Measurements from ENCODE around the gene BAIAP2L1.
"Not testable (repeated sequence)": the region's sequence is repeated elsewhere in the genome, so short reads cannot be mapped to it uniquely, and the experiment has no call there.

BAIAP2L1 gene

GRCh38 chr7:98387131-98387530 lies 13.8 kb downstream of the BAIAP2L1 start:
- DNase-seq = no peak
- Mint-ChIP-seq H3K27me3 (peaks cover 6 to 11% of the 10 kb centered on the region in 2 donors), H3K4me3 (no peak overlapping the region), H3K9me3 (no peaks in the 10 kb centered on the region), H3K36me3 (no peaks in the 10 kb centered on the region), H3K27ac (no peak overlapping the region), H3K4me1 (no peaks in the 10 kb centered on the region)
- no peak for ATAC-seq (replicated peaks)

GRCh38 chr7:98385532-98385931 lies 15.4 kb downstream of the BAIAP2L1 start:
- H3K27me3 Mint-ChIP-seq = peaks cover 6 to 11% of the 10 kb centered on the region in 2 donors
- not testable (repeated sequence) for ATAC-seq (replicated peaks); H3K27ac Mint-ChIP-seq; H3K36me3 Mint-ChIP-seq; H3K9me3 Mint-ChIP-seq; H3K4me3 Mint-ChIP-seq; DNase-seq; H3K4me1 Mint-ChIP-seq

GRCh38 chr7:98378210-98378819 lies 22.6 kb downstream of the BAIAP2L1 start:
- H3K36me3 Mint-ChIP-seq = no peaks in the 10 kb centered on the region
- peaks cover 0 to 4% of the 10 kb centered on the region in 2 donors for H3K27me3 Mint-ChIP-seq
- H3K27ac Mint-ChIP-seq = no peak overlapping the region
- no peaks in the 10 kb centered on the region for H3K4me1 Mint-ChIP-seq
- H3K9me3 Mint-ChIP-seq = peaks cover 0 to 1% of the 10 kb centered on the region in 2 donors
- no peak overlapping the region for H3K4me3 Mint-ChIP-seq
- no peak for ATAC-seq (replicated peaks)
- no peak for DNase-seq

- ATAC-seq (replicated peaks) = no peak
- Mint-ChIP-seq H3K4me1 (no peaks in the 10 kb centered on the region), H3K27me3 (peaks cover 0 to 4% of the 10 kb centered on the region in 2 donors), H3K36me3 (no peaks in the 10 kb centered on the region), H3K4me3 (no peak overlapping the region), H3K9me3 (peaks cover 0 to 1% of the 10 kb centered on the region in 2 donors), H3K27ac (no peak overlapping the region)
- DNase-seq = no peak
Measured at GRCh38 chr7:98376711-98377110, 24.2 kb downstream of the BAIAP2L1 start.

- no peak for DNase-seq
- Mint-ChIP-seq H3K4me1 (no peaks in the 10 kb centered on the region), H3K4me3 (no peak overlapping the region), H3K9me3 (peaks cover 0 to 1% of the 10 kb centered on the region in 2 donors), H3K36me3 (no peaks in the 10 kb centered on the region), H3K27me3 (peaks cover 0 to 4% of the 10 kb centered on the region in 2 donors), H3K27ac (no peak overlapping the region)
- ATAC-seq (replicated peaks) = no peak
Measured at GRCh38 chr7:98375664-98376063, 25.2 kb downstream of the BAIAP2L1 start.

DNA sequence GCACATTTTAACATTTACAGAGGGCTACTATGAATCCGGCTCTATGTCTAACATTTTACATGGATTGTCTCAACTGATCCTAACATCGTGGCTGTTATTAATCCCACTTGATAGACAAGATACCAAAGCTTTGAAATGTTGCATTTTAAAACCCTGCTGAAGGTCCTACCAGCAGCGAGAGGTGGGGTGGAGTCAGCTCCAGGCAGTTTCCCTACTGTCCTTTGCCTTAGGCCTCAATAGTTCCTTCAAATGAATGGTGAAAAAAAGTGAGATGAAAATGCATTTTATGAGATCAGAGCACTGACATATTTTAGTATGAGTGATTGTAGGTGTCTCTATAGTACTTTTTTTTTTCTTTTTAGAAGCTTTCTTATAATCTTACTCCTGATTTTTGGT lies 26.6 kb downstream of the BAIAP2L1 start:
- H3K4me1 Mint-ChIP-seq = no peaks in the 10 kb centered on the region
- no peak overlapping the region for H3K4me3 Mint-ChIP-seq
- H3K36me3 Mint-ChIP-seq = no peaks in the 10 kb centered on the region
- H3K9me3 Mint-ChIP-seq = no peaks in the 10 kb centered on the region
- peaks cover 0 to 4% of the 10 kb centered on the region in 2 donors for H3K27me3 Mint-ChIP-seq
- H3K27ac Mint-ChIP-seq = no peak overlapping the region
- DNase-seq (no peak), ATAC-seq (replicated peaks) (no peak)

- no peak for ATAC-seq (replicated peaks)
- Mint-ChIP-seq H3K27me3 (peaks cover 0 to 10% of the 10 kb centered on the region in 2 donors), H3K27ac (no peak overlapping the region), H3K4me1 (no peaks in the 10 kb centered on the region), H3K36me3 (no peaks in the 10 kb centered on the region), H3K9me3 (no peaks in the 10 kb centered on the region), H3K4me3 (no peak overlapping the region)
- DNase-seq = no peak
Measured at GRCh38 chr7:98372993-98373392, 27.9 kb downstream of the BAIAP2L1 start.

DNA sequence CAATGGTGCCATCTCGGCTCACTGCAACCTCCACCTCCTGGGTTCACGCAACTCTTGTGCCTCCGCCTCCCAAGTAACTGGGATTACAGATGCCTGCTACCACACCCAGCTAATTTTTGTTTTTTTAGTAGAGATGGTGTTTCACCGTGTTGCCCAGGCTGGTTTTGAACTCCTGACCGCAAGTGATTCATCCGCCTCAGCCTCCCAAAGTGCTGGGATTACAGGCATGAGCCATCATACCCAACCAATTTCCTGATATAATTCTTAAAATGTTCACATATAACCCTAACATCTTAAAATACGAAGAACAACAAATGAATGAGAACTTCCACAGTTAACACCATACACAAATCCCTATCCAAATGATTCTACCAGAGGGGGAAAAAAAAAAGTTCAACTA lies 31.2 kb downstream of the BAIAP2L1 start:
- H3K9me3 Mint-ChIP-seq = no peaks in the 10 kb centered on the region
- H3K27ac Mint-ChIP-seq = no peak overlapping the region
- ATAC-seq (replicated peaks) = no peak
- peaks cover 15 to 30% of the 10 kb centered on the region in 2 donors for H3K27me3 Mint-ChIP-seq
- no peak for DNase-seq
- H3K4me1 Mint-ChIP-seq = no peaks in the 10 kb centered on the region
- no peaks in the 10 kb centered on the region for H3K36me3 Mint-ChIP-seq
- H3K4me3 Mint-ChIP-seq = no peak overlapping the region

- no peaks in the 10 kb centered on the region for H3K4me1 Mint-ChIP-seq
- peaks cover 15 to 30% of the 10 kb centered on the region in 2 donors for H3K27me3 Mint-ChIP-seq
- no peak overlapping the region for H3K27ac Mint-ChIP-seq
- DNase-seq (no peak), ATAC-seq (replicated peaks) (no peak)
- H3K9me3 Mint-ChIP-seq = no peaks in the 10 kb centered on the region
- H3K36me3 Mint-ChIP-seq = no peaks in the 10 kb centered on the region
- H3K4me3 Mint-ChIP-seq = no peak overlapping the region
Measured at GRCh38 chr7:98368716-98369115, 32.2 kb downstream of the BAIAP2L1 start.

- no peak overlapping the region for H3K27ac Mint-ChIP-seq
- H3K4me1 Mint-ChIP-seq = no peaks in the 10 kb centered on the region
- no peak overlapping the region for H3K4me3 Mint-ChIP-seq
- ATAC-seq (replicated peaks) = no peak
- DNase-seq = no peak
- H3K9me3 Mint-ChIP-seq = no peaks in the 10 kb centered on the region
- H3K36me3 Mint-ChIP-seq = no peaks in the 10 kb centered on the region
- peaks cover 15 to 30% of the 10 kb centered on the region in 2 donors for H3K27me3 Mint-ChIP-seq
Measured at GRCh38 chr7:98366562-98366938, 34.3 kb downstream of the BAIAP2L1 start.

GRCh38 chr7:98365863-98366561 lies 34.9 kb downstream of the BAIAP2L1 start:
- Mint-ChIP-seq H3K4me1 (no peaks in the 10 kb centered on the region), H3K27me3 (peaks cover 15 to 30% of the 10 kb centered on the region in 2 donors), H3K27ac (no peak overlapping the region), H3K9me3 (no peaks in the 10 kb centered on the region), H3K4me3 (no peak overlapping the region), H3K36me3 (no peaks in the 10 kb centered on the region)
- ATAC-seq (replicated peaks) (no peak), DNase-seq (no peak)

DNA sequence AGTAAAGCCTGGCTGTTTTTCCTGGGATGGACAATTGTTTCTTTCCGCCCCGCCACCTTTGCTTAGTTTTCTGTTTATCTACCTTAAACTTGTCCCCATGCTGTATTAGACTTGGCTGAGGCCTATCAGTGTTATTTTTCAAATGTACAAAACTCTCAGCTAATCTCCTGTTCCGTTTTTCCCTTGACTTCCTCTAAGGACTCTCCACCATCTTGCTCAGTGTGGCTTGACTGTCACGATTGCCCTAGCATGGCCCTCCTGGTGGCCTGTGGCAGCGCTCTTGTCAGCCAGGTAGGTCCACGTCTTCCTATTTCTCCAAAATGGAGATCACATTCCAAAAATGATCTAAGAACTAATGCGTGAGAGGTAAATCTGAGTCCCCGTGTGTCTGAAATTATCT lies 36.7 kb downstream of the BAIAP2L1 start:
- ATAC-seq (replicated peaks) (no peak), DNase-seq (no peak)
- Mint-ChIP-seq H3K27me3 (peaks cover 15 to 30% of the 10 kb centered on the region in 2 donors), H3K4me3 (no peak overlapping the region), H3K9me3 (no peaks in the 10 kb centered on the region), H3K36me3 (no peaks in the 10 kb centered on the region), H3K27ac (no peak overlapping the region), H3K4me1 (no peaks in the 10 kb centered on the region)

DNA sequence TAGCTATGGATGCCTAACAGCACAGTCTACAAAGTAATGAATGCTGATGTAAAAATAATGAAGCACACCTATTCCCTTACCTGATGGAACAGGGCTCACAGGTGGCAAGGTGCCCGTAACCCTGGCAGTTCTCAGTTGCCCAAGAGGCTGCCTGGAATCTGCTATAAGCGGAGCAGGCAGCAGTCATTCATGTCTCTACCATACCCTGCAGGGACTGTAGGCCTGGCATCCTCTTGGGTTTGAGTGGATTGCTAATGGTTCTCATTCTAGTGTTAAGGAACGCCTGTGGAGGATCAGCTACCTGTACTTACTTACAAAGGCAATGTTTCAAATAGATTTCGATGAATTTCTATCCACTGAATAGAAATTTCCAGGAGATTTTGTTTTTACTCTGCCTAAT lies 38.4 kb downstream of the BAIAP2L1 start:
- Mint-ChIP-seq H3K9me3 (no peaks in the 10 kb centered on the region), H3K4me1 (no peaks in the 10 kb centered on the region), H3K27me3 (peaks cover 15 to 19% of the 10 kb centered on the region in 2 donors), H3K4me3 (no peak overlapping the region), H3K27ac (no peak overlapping the region), H3K36me3 (no peaks in the 10 kb centered on the region)
- DNase-seq = no peak
- no peak for ATAC-seq (replicated peaks)

GRCh38 chr7:98360221-98361130 lies 40.4 kb downstream of the BAIAP2L1 start:
- DNase-seq (no peak), ATAC-seq (replicated peaks) (no peak)
- H3K36me3 Mint-ChIP-seq = no peaks in the 10 kb centered on the region
- peaks cover under 1 to 1% of the 10 kb centered on the region in 2 donors for H3K27me3 Mint-ChIP-seq
- H3K4me1 Mint-ChIP-seq = no peaks in the 10 kb centered on the region
- H3K27ac Mint-ChIP-seq = no peak overlapping the region
- H3K4me3 Mint-ChIP-seq = no peak overlapping the region
- no peaks in the 10 kb centered on the region for H3K9me3 Mint-ChIP-seq

Measured in stimulated activated naive B cell treated with anti-CD40 and anti-IgM and Interleukin-4, amounts not matched to agents 10 μg/mL and 1 μg/mL and 100 μg/mL, for 72 hours (primary cell).